OCI-LY7 (cell line): ENCODE data around the gene IMPACT. TPM values are rescaled to one million over a fixed set of nuclear protein-coding genes. Genes with fewer than 3 reads are reported as not detected.

ENCODE experiments used
- BruUV-seq: library from RNA; stranded (reverse); fragments of 400-500 nt; replicated peaks from 2 replicates; lab custom pipeline; 2021; lab: Mats Ljungman, UMichigan
- CTCF ChIA-PET: fragments of 300-600 bp; sonication (Branson Sonifier 250); formaldehyde crosslinking; loops from one replicate; lab custom pipeline; 2022; ENCODE audit warnings: antibody characterized with exemption; ENCODE audit not compliant: unreplicated experiment; lab: Charles Lee
- POLR2A ChIA-PET: fragments of 300-600 bp; sonication (Branson Sonifier 250); formaldehyde crosslinking; loops from one replicate; lab custom pipeline; 2022; ENCODE audit warnings: antibody characterized with exemption; lab: Charles Lee
- DNase-seq: peaks from one replicate; pipeline ENCODE4 v3.0.0-alpha.2; 2015; ENCODE audit warnings: low spot score
- H2AFZ ChIP-seq: fragments of 200-600 bp; sonication (generic), shearing (Covaris generic); 2 replicates; pipeline ENCODE4 v1.6.1; 2014; ENCODE audit warnings: mild to moderate bottlenecking, antibody characterized with exemption, low read length, moderate library complexity
- H3K27ac ChIP-seq: fragments of 200-600 bp; sonication (generic); 2 replicates; pipeline ENCODE4 v1.5.1; 2014; ENCODE audit warnings: mixed run types, low read depth, mild to moderate bottlenecking, moderate library complexity, low read length, inconsistent platforms; ENCODE audit not compliant: poor library complexity, severe bottlenecking
- H3K36me3 ChIP-seq: fragments of 200-600 bp; sonication (generic); 2 replicates; pipeline ENCODE4 v1.6.1; 2014; ENCODE audit warnings: mild to moderate bottlenecking, antibody characterized with exemption, low read length, moderate library complexity, mixed read lengths; ENCODE audit not compliant: insufficient read depth
- H3K4me1 ChIP-seq: fragments of 200-600 bp; sonication (generic); 2 replicates; pipeline ENCODE4 v1.5.1; 2014; ENCODE audit warnings: mild to moderate bottlenecking, low read length; ENCODE audit not compliant: insufficient read depth, poor library complexity, severe bottlenecking
- H3K4me2 ChIP-seq: fragments of 200-600 bp; sonication (generic); 2 replicates; pipeline ENCODE4 v1.6.1; 2014; ENCODE audit warnings: mild to moderate bottlenecking, low read length
- H3K4me3 ChIP-seq: fragments of 200-600 bp; sonication (generic); 2 replicates; pipeline ENCODE4 v1.5.1; 2014; ENCODE audit warnings: mild to moderate bottlenecking, low read depth, low read length; ENCODE audit not compliant: poor library complexity, severe bottlenecking
- H3K79me2 ChIP-seq: fragments of 200-600 bp; sonication (generic); 2 replicates; pipeline ENCODE4 v1.6.1; 2016; ENCODE audit warnings: low read depth, mild to moderate bottlenecking, low read length, moderate library complexity, mixed read lengths; ENCODE audit not compliant: insufficient read depth
- H3K9me2 ChIP-seq: fragments of 200-600 bp; sonication (generic); 2 replicates; pipeline ENCODE4 v1.6.1; 2016; ENCODE audit warnings: mild to moderate bottlenecking, low read length, mixed read lengths; ENCODE audit not compliant: insufficient read depth
- H3K9me3 ChIP-seq: fragments of 200-600 bp; sonication (generic); 2 replicates; pipeline ENCODE4 v1.6.1; 2014; ENCODE audit warnings: mild to moderate bottlenecking, mixed run types, low read length, mixed read lengths
- H4K20me1 ChIP-seq: fragments of 200-600 bp; sonication (generic); 2 replicates; pipeline ENCODE4 v1.6.1; 2014; ENCODE audit warnings: mild to moderate bottlenecking, antibody characterized with exemption, low read length, moderate library complexity, mixed read lengths; ENCODE audit not compliant: insufficient read depth
- CTCF ChIP-seq: fragments of 200-600 bp; sonication (generic); conservative IDR thresholded peaks from 2 replicates; pipeline ENCODE4 v1.5.1; 2014; ENCODE audit warnings: mild to moderate bottlenecking, antibody characterized with exemption, low read length, moderate library complexity, mixed read lengths
- EZH2phosphoT487 ChIP-seq: fragments of 200-600 bp; sonication (generic); IDR thresholded peaks from 2 replicates; pipeline ENCODE4 v1.6.1; 2018; ENCODE audit warnings: low read depth, borderline replicate concordance, mild to moderate bottlenecking, mixed run types, antibody characterized with exemption, low read length, moderate library complexity, mixed read lengths
- intact Hi-C: fragments of 100-400 bp; cut with micrococcal nuclease; formaldehyde crosslinking; loops from one replicate; pipeline ENCODE4 v1.10.0; 2022; ENCODE audit not compliant: unreplicated experiment
- total RNA-seq, 2 experiments: library from RNA; depleted of rRNA in 1 of 2; stranded (reverse); fragments of >200 nt in 1 of 2; shearing (Covaris generic) in 1 of 2; gene quantifications; 2 replicates each; pipeline ENCODE4 v1.2.3, GENCODE V29; 2014 to 2022

The IMPACT gene
- total RNA-seq, 2 experiments from 2014 or later, result not detected

- no peaks in the 10 kb centered on the region for H4K20me1 ChIP-seq
- ChIA-PET CTCF (interaction anchor here (0.7 to 1.1 kb wide), 2 partner anchors 23 to 45 kb away, joined by 3 to 4 read pairs; no protein-coding TSS in a partner anchor), POLR2A (interaction anchor here (0.6 to 1.7 kb wide), 11 partner anchors 10 to 1025 kb away, joined by 3 to 6 read pairs (median 3); no protein-coding TSS in a partner anchor)
- H3K4me3 ChIP-seq, result peak overlapping the region; percentile 54
- H3K27ac ChIP-seq, result peak overlapping the region; percentile 93
- peaks cover 17% of the 10 kb centered on the region for H3K9me3 ChIP-seq
- DNase-seq, result peak; percentile 89
- BruUV-seq, result no TSS peak
- peak overlapping the region; percentile 81 for H3K4me2 ChIP-seq
- TF ChIP-seq EZH2phosphoT487 (no peak), CTCF (no peak)
- peaks cover 44% of the 10 kb centered on the region for H3K4me1 ChIP-seq
- no peaks in the 10 kb centered on the region for H3K79me2 ChIP-seq
- H3K9me2 ChIP-seq, result no peaks in the 10 kb centered on the region
- intact Hi-C loops, result loop anchor here (5.0 kb wide), 2 partner anchors 435 to 480 kb away; partner anchors contain the start of gene TTC39C
- H3K36me3 ChIP-seq, result no peaks in the 10 kb centered on the region; the same call in 1 of the 2 replicates
- peak overlapping the region; percentile 86 for H2AFZ ChIP-seq
These were observed 65.7 kb downstream of the IMPACT start for GRCh38 chr18:24491927-24492834.

- no peaks in the 10 kb centered on the region for H3K79me2 ChIP-seq
- no peaks in the 10 kb centered on the region; the same call in 1 of the 2 replicates for H3K36me3 ChIP-seq
- CTCF ChIA-PET, result no interaction called here
- no peak overlapping the region for H3K27ac ChIP-seq
- POLR2A ChIA-PET, result interaction anchor here (0.6 to 1.0 kb wide), 2 partner anchors 401 to 427 kb away, joined by 3 read pairs; no protein-coding TSS in a partner anchor
- BruUV-seq, result no TSS peak
- H3K9me2 ChIP-seq, result no peaks in the 10 kb centered on the region
- H2AFZ ChIP-seq, result no peak overlapping the region
- TF ChIP-seq EZH2phosphoT487 (no peak), CTCF (no peak)
- peaks cover 17% of the 10 kb centered on the region for H3K9me3 ChIP-seq
- H3K4me3 ChIP-seq, result no peak overlapping the region
- H3K4me2 ChIP-seq, result no peak overlapping the region
- intact Hi-C loops, result loop anchor here (5.0 kb wide), 2 partner anchors 433 to 482 kb away; partner anchors contain the start of gene TTC39C
- H4K20me1 ChIP-seq, result no peaks in the 10 kb centered on the region
- H3K4me1 ChIP-seq, result peaks cover 27% of the 10 kb centered on the region
- DNase-seq, result no peak
These were observed 68.1 kb downstream of the IMPACT start for GRCh38 chr18:24494586-24494985.
